ENCODE results near the gene AQP2. TPM values are rescaled to one million over a fixed set of nuclear protein-coding genes. Genes with fewer than 3 reads are reported as not detected.

The AQP2 gene
- total RNA-seq, 1 experiment from 2014 or later = 0.36 TPM

- H3K4me1 ChIP-seq (ENCODE audit: control insufficient read depth, insufficient read depth, low read length) = no peaks in the 10 kb centered on the region
- H3K9me3 ChIP-seq (ENCODE audit: control insufficient read depth, insufficient read depth, low read depth, low read length) = no peaks in the 10 kb centered on the region
- ATAC-seq (no peak), DNase-seq (ENCODE audit: low read depth, low spot score) (no peak)
- intact Hi-C loops (cut with micrococcal nuclease; ENCODE audit: unreplicated experiment) = no loop called here
- H3K4me3 ChIP-seq (ENCODE audit: low read depth in 2 of 2, low read length in 2 of 2) = no peak overlapping the region
- CTCF ChIA-PET = interaction anchor here (0.6 kb wide), 1 partner anchor 309 kb away, joined by 3 read pairs; the partner anchor contains the start of gene PRPF40B
- POLR2A ChIA-PET = no interaction called here
- H3K27ac ChIP-seq (ENCODE audit: low read length) = no peak overlapping the region
- no peak for TF ChIP-seq POLR2AphosphoS5 (IDR thresholded peaks at IDR 0.05; ENCODE audit: low read depth, low read length)
- no peak for TF ChIP-seq REST (IDR thresholded peaks at IDR 0.05; ENCODE audit: insufficient read depth in 1 of 2, low read depth in 2 of 2, low read length in 1 of 2)
- TF ChIP-seq SIN3A (IDR thresholded peaks at IDR 0.05; ENCODE audit: borderline replicate concordance, insufficient read depth, low read depth, low read length) = no peak
- no peak for TF ChIP-seq TCF7L2 (IDR thresholded peaks at IDR 0.05; ENCODE audit: low read depth, low read length)
- TF ChIP-seq CTCF (IDR thresholded peaks at IDR 0.05) = no peak
- no peaks in the 10 kb centered on the region for H3K27me3 ChIP-seq (ENCODE audit: control insufficient read depth, insufficient read depth, low read length)
- no peaks in the 10 kb centered on the region for H3K36me3 ChIP-seq (ENCODE audit: control insufficient read depth, insufficient read depth, low read length)
- in situ Hi-C loops (cut with HindIII; ENCODE audit: low pct_unique_long_range_greater_than_20kb, low sequenced_read_pairs) = no loop called here
- no TSS peak for BruUV-seq (replicated peaks)
These were observed 17.9 kb upstream of the AQP2 start for GRCh38 chr12:49932533-49933130.

GRCh38 chr12:49933796-49934195 is 16.7 kb upstream of the AQP2 start:
- intact Hi-C loops (cut with micrococcal nuclease; ENCODE audit: unreplicated experiment) = no loop called here
- Histone ChIP-seq H3K36me3 (ENCODE audit: control insufficient read depth, insufficient read depth, low read length) (no peaks in the 10 kb centered on the region), H3K9me3 (ENCODE audit: control insufficient read depth, insufficient read depth, low read depth, low read length) (no peaks in the 10 kb centered on the region), H3K27ac (ENCODE audit: low read length) (no peak overlapping the region), H3K4me1 (ENCODE audit: control insufficient read depth, insufficient read depth, low read length) (no peaks in the 10 kb centered on the region), H3K4me3 (ENCODE audit: low read depth in 2 of 2, low read length in 2 of 2) (no peak overlapping the region), H3K27me3 (ENCODE audit: control insufficient read depth, insufficient read depth, low read length) (no peaks in the 10 kb centered on the region)
- in situ Hi-C loops (cut with HindIII; ENCODE audit: low pct_unique_long_range_greater_than_20kb, low sequenced_read_pairs) = no loop called here
- TF ChIP-seq REST (IDR thresholded peaks at IDR 0.05; ENCODE audit: insufficient read depth in 1 of 2, low read depth in 2 of 2, low read length in 1 of 2) (no peak), CTCF (IDR thresholded peaks at IDR 0.05) (no peak), SIN3A (IDR thresholded peaks at IDR 0.05; ENCODE audit: borderline replicate concordance, insufficient read depth, low read depth, low read length) (no peak), POLR2AphosphoS5 (IDR thresholded peaks at IDR 0.05; ENCODE audit: low read depth, low read length) (no peak), TCF7L2 (IDR thresholded peaks at IDR 0.05; ENCODE audit: low read depth, low read length) (no peak)
- ATAC-seq (no peak), DNase-seq (ENCODE audit: low read depth, low spot score) (no peak)
- BruUV-seq (replicated peaks) = no TSS peak
- POLR2A ChIA-PET = no interaction called here
- CTCF ChIA-PET = interaction anchor here (0.6 kb wide), 1 partner anchor 52 kb away, joined by 4 read pairs; no protein-coding TSS in a partner anchor

Measured in Panc1 (cell line).